CD8-positive, alpha-beta memory T cell (primary cell): ENCODE measurements around the gene CELF4. TPM values are rescaled to one million over a fixed set of nuclear protein-coding genes. Genes with fewer than 3 reads are reported as not detected.

ENCODE experiments used
- CTCF ChIA-PET: fragments of 350-600 bp; sonication (Branson Sonifier 250); formaldehyde crosslinking; loops from one replicate; lab custom pipeline; 2021; ENCODE audit warnings: antibody characterized with exemption; lab: Charles Lee
- POLR2A ChIA-PET: fragments of 350-600 bp; sonication (Branson Sonifier 250); formaldehyde crosslinking; loops from one replicate; lab custom pipeline; 2021; ENCODE audit warnings: antibody characterized with exemption; lab: Charles Lee
- DNase-seq, 5 donors: peaks; one replicate each; pipeline versions ENCODE4 v3.0.0 to v3.0.0-alpha.2; 2020 to 2022; ENCODE audit warnings: mixed read lengths in 1 of 5
- H3K27ac ChIP-seq: one replicate; pipeline ENCODE4 v1.7.0; 2013; ENCODE audit warnings: low read depth, mild to moderate bottlenecking, low read length, moderate library complexity
- H3K27me3 ChIP-seq: 2 replicates; pipeline ENCODE4 v1.7.0; 2013; ENCODE audit warnings: low read length, mild to moderate bottlenecking; ENCODE audit not compliant: insufficient read depth, poor library complexity, severe bottlenecking
- H3K36me3 ChIP-seq: 2 replicates; pipeline ENCODE4 v1.7.0; 2013; ENCODE audit warnings: mild to moderate bottlenecking, low read length, moderate library complexity; ENCODE audit not compliant: insufficient read depth
- H3K4me1 ChIP-seq: 2 replicates; pipeline ENCODE4 v1.7.0; 2013; ENCODE audit warnings: mild to moderate bottlenecking, low read length, moderate library complexity; ENCODE audit not compliant: insufficient read depth
- H3K4me3 ChIP-seq: 2 replicates; pipeline ENCODE4 v1.7.0; 2013; ENCODE audit warnings: mild to moderate bottlenecking, low read length
- H3K9me3 ChIP-seq: 2 replicates; pipeline ENCODE4 v1.7.0; 2013; ENCODE audit warnings: mild to moderate bottlenecking, low read length
- H3K27ac Mint-ChIP-seq, 8 donors: one replicate each; pipeline ENCODE4 v1.8.0; 2020 to 2021; ENCODE audit warnings: mixed read lengths in 8 of 8, mild to moderate bottlenecking in 6 of 8, inconsistent platforms in 3 of 8, moderate library complexity in 3 of 8
- H3K27me3 Mint-ChIP-seq, 2 donors: one replicate each; pipeline ENCODE4 v1.8.0; 2020 to 2021; ENCODE audit warnings: mixed read lengths in 2 of 2, mild to moderate bottlenecking in 1 of 2, moderate library complexity in 1 of 2
- H3K36me3 Mint-ChIP-seq, 3 donors: one replicate each; pipeline ENCODE4 v1.8.0; 2020 to 2021; ENCODE audit warnings: mixed read lengths in 3 of 3, inconsistent platforms in 1 of 3, mild to moderate bottlenecking in 1 of 3
- H3K4me1 Mint-ChIP-seq, 3 donors: one replicate each; pipeline ENCODE4 v1.8.0; 2020 to 2021; ENCODE audit warnings: mixed read lengths in 3 of 3, inconsistent platforms in 1 of 3, mild to moderate bottlenecking in 1 of 3
- H3K4me3 Mint-ChIP-seq, 7 donors: one replicate each; pipeline ENCODE4 v1.8.0; 2020 to 2021; ENCODE audit warnings: mixed read lengths in 7 of 7, mild to moderate bottlenecking in 6 of 7, moderate library complexity in 4 of 7, inconsistent platforms in 2 of 7
- H3K9me3 Mint-ChIP-seq, 5 donors: one replicate each; pipeline ENCODE4 v1.8.0; 2020 to 2022; ENCODE audit warnings: mixed read lengths in 5 of 5, mild to moderate bottlenecking in 3 of 5, moderate library complexity in 2 of 5, inconsistent platforms in 1 of 5
- polyA plus RNA-seq: library from polyadenylated mRNA; unstranded; fragments of 300-500 nt; fragmentation: Illumina TruSeq; gene quantifications from one replicate; pipeline ENCODE4 v1.2.3, GENCODE V29; 2021
- total RNA-seq, 2 experiments: library from RNA; stranded (reverse); gene quantifications; one replicate each; pipeline ENCODE4 v1.2.3, GENCODE V29; 2021

Gene CELF4
- total RNA-seq (not detected), polyA plus RNA-seq (not detected)

DNA sequence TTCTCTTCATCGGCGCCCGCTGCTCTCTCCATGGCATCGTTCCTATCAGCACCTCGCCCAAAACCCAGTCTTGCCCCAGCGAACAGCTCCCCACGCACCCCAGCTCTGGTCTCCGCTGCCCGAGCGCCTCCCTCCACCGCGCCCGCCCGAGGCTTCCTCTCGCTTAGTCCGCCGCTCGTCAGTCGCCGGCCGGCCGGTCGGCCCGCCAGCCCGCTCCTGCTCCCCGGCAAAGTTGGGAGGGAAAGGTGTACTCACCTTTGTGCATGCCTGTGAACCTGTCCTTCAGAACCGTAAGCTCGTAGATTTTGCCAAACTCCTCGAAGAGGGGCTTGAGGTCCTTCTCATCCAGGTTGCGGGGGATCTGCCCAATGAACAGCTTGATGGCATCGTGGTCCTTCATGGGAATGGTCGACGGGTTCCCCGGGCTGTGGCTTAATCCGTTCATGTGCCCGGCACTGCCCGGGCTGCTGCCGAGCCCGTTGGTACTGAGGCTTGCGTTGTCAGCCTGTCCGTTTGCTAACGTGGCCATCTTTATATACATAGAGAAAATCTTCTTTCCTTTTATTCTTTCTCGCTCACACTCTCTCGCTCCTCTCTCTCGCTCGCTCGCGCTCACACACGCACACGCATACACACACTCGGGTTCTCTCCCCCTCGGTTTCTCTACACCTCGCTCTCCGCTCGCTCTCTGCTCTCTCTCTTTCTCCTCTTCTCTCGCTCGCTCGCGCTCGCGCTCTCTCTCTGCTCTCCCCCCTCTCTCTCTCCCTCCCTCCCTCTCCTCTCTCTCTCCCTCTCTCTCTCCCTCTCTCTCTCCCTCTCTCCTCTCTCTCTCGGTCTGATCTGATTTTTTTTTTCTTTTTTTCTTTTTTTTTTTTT is at the start of gene CELF4:
TSS of gene CELF4 (minus strand) at position 698 of the 876 bp plus-strand sequence.
- POLR2A ChIA-PET = no interaction called here
- H3K4me3 ChIP-seq = no peak within 1 kb of the TSS
- Mint-ChIP-seq H3K36me3 (peaks cover 0 to 4% (median 0%) of the 10 kb centered on the region in 3 donors), H3K27me3 (peaks cover 53 to 79% of the 10 kb centered on the region in 2 donors), H3K9me3 (peaks cover 0 to 10% (median 3%) of the 10 kb centered on the region in 5 donors), H3K4me1 (peaks cover 4 to 22% (median 15%) of the 10 kb centered on the region in 3 donors), H3K27ac (peak within 1 kb of the TSS in 2 of 8 donors; percentile 39 to 58), H3K4me3 (peak within 1 kb of the TSS in 6 of 7 donors; percentile 50 to 74 (median 62))
- no peaks in the 10 kb centered on the region for H3K9me3 ChIP-seq
- CTCF ChIA-PET = no interaction called here
- H3K27me3 ChIP-seq = peaks cover 15% of the 10 kb centered on the region
- H3K36me3 ChIP-seq = no peaks in the 10 kb centered on the region
- H3K27ac ChIP-seq = no peak within 1 kb of the TSS
- H3K4me1 ChIP-seq = no peaks in the 10 kb centered on the region
- no peak for DNase-seq

DNA sequence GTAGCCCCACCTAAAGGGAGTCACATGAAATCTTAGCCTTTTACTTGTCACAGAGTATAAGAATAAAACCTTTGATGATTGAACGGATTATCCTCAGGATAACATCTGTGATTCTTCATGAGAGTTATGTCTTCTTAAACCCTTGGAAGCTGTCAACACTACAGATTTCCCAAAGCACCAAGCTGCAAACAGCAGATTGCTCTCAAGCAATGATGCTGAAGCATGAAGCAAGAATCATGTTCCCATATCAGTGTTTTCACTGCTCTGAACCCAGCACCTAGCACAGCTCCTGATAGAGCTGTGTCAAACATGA is 47.6 kb upstream of the CELF4 start:
- CTCF ChIA-PET = no interaction called here
- no peaks in the 10 kb centered on the region for H3K4me1 ChIP-seq
- no peak for DNase-seq

DNA sequence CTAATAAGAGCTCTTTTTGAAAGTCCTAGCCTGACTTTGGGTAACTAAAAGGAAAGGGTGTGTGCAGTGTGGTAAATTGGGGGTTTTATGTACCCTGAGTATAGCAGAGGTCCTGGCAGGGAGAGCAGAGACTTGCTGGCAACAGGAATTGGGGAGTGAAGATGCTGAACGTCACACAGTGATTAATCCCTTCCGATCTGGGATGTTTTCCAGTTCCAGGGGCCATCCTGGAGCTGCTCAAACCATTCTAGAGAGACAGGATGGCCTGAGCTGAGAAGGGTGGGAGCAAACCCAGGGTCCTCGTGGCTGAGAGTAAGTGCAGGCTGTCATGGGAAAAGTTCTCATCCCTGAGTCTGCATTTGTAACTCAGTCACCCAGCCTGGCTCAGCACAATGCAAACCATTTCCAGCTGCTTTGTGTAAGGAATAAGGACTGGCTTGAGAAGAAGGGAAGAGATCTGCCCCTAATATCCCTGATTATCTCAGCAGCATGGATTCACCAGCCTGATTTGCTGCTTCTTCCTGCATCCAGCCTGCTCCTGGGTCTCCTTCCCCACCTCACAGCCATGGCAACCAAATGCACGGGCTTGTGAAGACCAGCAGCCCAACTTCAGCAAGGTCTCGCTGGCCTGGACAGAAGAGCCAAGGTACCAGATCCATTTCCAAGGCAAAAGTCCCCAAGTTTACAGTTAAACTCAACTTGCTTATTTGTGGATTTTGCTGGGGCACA is 47.1 kb upstream of the CELF4 start:
- CTCF ChIA-PET = no interaction called here
- no peak overlapping the region for H3K27ac Mint-ChIP-seq
- Histone ChIP-seq H3K36me3 (no peaks in the 10 kb centered on the region), H3K4me1 (no peaks in the 10 kb centered on the region), H3K27me3 (no peaks in the 10 kb centered on the region), H3K4me3 (no peak overlapping the region), H3K9me3 (no peaks in the 10 kb centered on the region), H3K27ac (no peak overlapping the region)
- no peaks in the 10 kb centered on the region for H3K36me3 Mint-ChIP-seq
- H3K9me3 Mint-ChIP-seq = peaks cover 0 to 9% (median 6%) of the 10 kb centered on the region in 5 donors
- peaks cover 0 to 3% of the 10 kb centered on the region in 2 donors for H3K27me3 Mint-ChIP-seq
- no peak overlapping the region for H3K4me3 Mint-ChIP-seq
- POLR2A ChIA-PET = no interaction called here
- no peaks in the 10 kb centered on the region for H3K4me1 Mint-ChIP-seq
- DNase-seq = no peak

More for the DNA sequence above, 47.6 kb upstream of the CELF4 start:
- Mint-ChIP-seq H3K4me3 (no peak overlapping the region), H3K9me3 (peaks cover 0 to 9% (median 6%) of the 10 kb centered on the region in 5 donors), H3K36me3 (no peaks in the 10 kb centered on the region), H3K27ac (no peak overlapping the region), H3K4me1 (no peaks in the 10 kb centered on the region), H3K27me3 (peaks cover 0 to 3% of the 10 kb centered on the region in 2 donors)
- H3K4me3 ChIP-seq = no peak overlapping the region
- no peaks in the 10 kb centered on the region for H3K36me3 ChIP-seq
- H3K27me3 ChIP-seq = no peaks in the 10 kb centered on the region
- H3K9me3 ChIP-seq = no peaks in the 10 kb centered on the region
- no peak overlapping the region for H3K27ac ChIP-seq
- POLR2A ChIA-PET = no interaction called here

DNA sequence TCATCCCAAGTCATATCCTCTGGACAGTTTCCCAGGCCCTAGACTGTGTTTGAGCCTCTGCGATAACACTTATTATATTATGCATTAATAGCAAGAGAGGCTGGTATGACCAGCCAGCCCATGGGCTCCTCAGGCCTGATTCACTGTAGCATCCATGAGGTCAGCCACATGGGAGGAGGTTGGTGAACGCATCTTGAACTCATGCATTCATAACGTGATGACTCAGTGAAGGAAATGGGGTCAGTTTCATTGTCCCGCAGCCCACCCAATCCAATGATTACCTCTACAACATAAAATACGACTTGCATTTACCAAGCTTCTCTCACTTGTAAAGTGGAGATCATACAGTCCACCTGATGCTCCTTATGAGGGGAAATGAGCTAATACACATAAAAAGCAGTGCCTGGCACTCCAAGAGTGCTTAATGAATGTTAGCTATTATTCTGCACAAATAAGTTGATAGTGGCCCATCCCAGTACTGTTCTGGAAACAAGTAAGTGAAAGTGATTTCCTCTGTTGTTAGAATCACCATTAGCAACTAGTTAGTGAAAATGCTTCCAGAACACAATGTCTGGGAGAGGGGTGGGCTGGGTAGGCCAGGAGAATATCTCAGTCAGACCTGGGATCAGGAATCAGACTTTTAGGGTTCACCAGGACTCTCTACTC is 46.1 kb upstream of the CELF4 start:
- H3K4me1 Mint-ChIP-seq = no peaks in the 10 kb centered on the region
- H3K4me1 ChIP-seq = no peaks in the 10 kb centered on the region
- H3K27me3 Mint-ChIP-seq = peaks cover 0 to 3% of the 10 kb centered on the region in 2 donors
- no peak overlapping the region for H3K4me3 ChIP-seq
- POLR2A ChIA-PET = no interaction called here
- H3K27ac ChIP-seq = no peak overlapping the region
- DNase-seq = no peak
- no peaks in the 10 kb centered on the region for H3K9me3 ChIP-seq
- H3K4me3 Mint-ChIP-seq = no peak overlapping the region
- H3K9me3 Mint-ChIP-seq = peaks cover 0 to 9% (median 6%) of the 10 kb centered on the region in 5 donors
- no peaks in the 10 kb centered on the region for H3K27me3 ChIP-seq
- H3K36me3 ChIP-seq = no peaks in the 10 kb centered on the region
- H3K36me3 Mint-ChIP-seq = no peaks in the 10 kb centered on the region
- no peak overlapping the region for H3K27ac Mint-ChIP-seq
- CTCF ChIA-PET = no interaction called here

DNA sequence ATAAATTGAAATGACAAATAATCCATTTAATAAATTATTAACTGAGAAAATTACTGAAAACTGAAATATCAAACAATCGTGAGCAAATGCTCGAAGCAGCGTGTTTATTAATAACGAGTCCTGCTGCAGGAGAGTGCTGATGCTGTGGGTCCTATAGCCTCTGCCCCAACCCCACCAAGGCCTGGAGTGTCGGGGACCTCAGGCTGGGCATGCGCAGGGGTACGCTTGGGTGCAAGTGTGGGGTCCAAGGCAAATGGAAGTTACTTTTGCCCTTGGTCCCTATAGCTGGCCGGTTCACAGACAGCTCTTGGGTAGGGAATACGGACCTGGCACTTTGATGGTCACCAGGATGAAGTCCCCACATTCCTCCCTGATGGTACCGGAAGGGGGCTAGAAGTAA is 43.3 kb upstream of the CELF4 start:
- Mint-ChIP-seq H3K4me3 (no peak overlapping the region), H3K9me3 (peaks cover 0 to 17% (median 6%) of the 10 kb centered on the region in 5 donors), H3K27ac (no peak overlapping the region), H3K27me3 (peaks cover 0 to 3% of the 10 kb centered on the region in 2 donors), H3K4me1 (no peaks in the 10 kb centered on the region), H3K36me3 (no peaks in the 10 kb centered on the region)
- H3K27me3 ChIP-seq = no peaks in the 10 kb centered on the region
- POLR2A ChIA-PET = no interaction called here
- H3K27ac ChIP-seq = no peak overlapping the region
- H3K9me3 ChIP-seq = no peaks in the 10 kb centered on the region
- H3K4me3 ChIP-seq = no peak overlapping the region
- no peak for DNase-seq
- H3K36me3 ChIP-seq = no peaks in the 10 kb centered on the region
- no peaks in the 10 kb centered on the region for H3K4me1 ChIP-seq
- CTCF ChIA-PET = no interaction called here

DNA sequence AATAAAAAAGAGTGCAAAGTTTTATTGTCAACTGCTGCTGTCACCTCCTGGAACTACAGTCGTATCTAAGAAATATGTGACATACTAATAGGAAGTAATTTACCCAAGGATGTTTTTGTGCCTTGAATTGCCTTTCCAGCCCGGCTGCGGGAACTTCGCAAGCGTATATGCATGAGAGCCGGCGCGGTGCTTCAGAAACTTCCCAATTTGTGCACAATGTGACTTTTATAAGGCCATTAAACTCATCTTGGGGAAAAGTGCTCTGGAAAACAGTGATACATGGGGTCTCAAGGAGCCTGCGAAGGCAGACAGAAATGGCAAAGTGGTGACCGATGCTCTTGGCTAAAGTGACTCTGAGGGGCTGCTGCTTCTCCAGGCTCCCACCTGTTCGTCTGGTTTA is 41.7 kb upstream of the CELF4 start:
- no peak overlapping the region for H3K4me3 Mint-ChIP-seq
- POLR2A ChIA-PET = no interaction called here
- peaks cover 0 to 3% of the 10 kb centered on the region in 2 donors for H3K27me3 Mint-ChIP-seq

DNA sequence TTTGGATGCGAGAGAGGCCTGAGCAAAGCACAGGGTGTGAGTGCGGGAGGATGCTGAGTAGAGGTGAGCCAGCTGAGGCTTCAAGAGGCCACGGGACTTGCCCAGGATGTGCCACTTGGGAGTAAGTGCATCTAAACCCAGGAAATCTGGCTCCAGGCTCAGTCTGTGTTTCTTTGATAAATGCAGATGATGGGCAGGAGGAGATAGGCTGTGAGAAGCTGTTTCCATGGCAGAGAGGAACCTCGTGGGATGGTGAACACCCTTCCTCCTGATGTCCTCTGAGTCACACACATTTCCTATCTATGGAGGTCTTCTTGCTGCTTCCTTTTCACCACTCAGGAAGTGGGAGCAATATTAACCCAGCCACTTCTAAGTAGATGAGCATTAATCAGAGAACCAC is 38.4 kb upstream of the CELF4 start:
- no peaks in the 10 kb centered on the region for H3K4me1 Mint-ChIP-seq
- POLR2A ChIA-PET = no interaction called here

More for the DNA sequence above, 41.7 kb upstream of the CELF4 start:
- no peak for DNase-seq
- CTCF ChIA-PET = no interaction called here
- no peaks in the 10 kb centered on the region for H3K36me3 Mint-ChIP-seq
- no peaks in the 10 kb centered on the region for H3K4me1 ChIP-seq
- H3K9me3 Mint-ChIP-seq = peaks cover 0 to 19% (median 9%) of the 10 kb centered on the region in 5 donors
- H3K4me3 ChIP-seq = no peak overlapping the region
- H3K27ac Mint-ChIP-seq = no peak overlapping the region
- no peaks in the 10 kb centered on the region for H3K4me1 Mint-ChIP-seq
- H3K27me3 ChIP-seq = no peaks in the 10 kb centered on the region
- no peaks in the 10 kb centered on the region for H3K36me3 ChIP-seq
- H3K27ac ChIP-seq = no peak overlapping the region
- H3K9me3 ChIP-seq = no peaks in the 10 kb centered on the region

More for the DNA sequence above, 38.4 kb upstream of the CELF4 start:
- Histone ChIP-seq H3K27ac (no peak overlapping the region), H3K9me3 (no peaks in the 10 kb centered on the region), H3K27me3 (no peaks in the 10 kb centered on the region), H3K36me3 (no peaks in the 10 kb centered on the region), H3K4me1 (no peaks in the 10 kb centered on the region), H3K4me3 (no peak overlapping the region)
- Mint-ChIP-seq H3K36me3 (no peaks in the 10 kb centered on the region), H3K27me3 (peaks cover 0 to 3% of the 10 kb centered on the region in 2 donors), H3K9me3 (peaks cover 0 to 14% (median 8%) of the 10 kb centered on the region in 5 donors), H3K27ac (no peak overlapping the region), H3K4me3 (no peak overlapping the region)
- DNase-seq = no peak
- CTCF ChIA-PET = no interaction called here
